Activated CD4-positive, alpha-beta T cell treated with anti-CD3 and anti-CD28 coated beads, Interleukin-2, amount 10 ng/mL, durations not matched to agents 24 days and 14 days (primary cell): ENCODE results near the gene IGSF22. TPM values are rescaled to one million over a fixed set of nuclear protein-coding genes. Genes with fewer than 3 reads are reported as not detected.

Experiments
- DNase-seq: peaks from one replicate; pipeline ENCODE4 v3.0.0; 2022
- H3K27ac Mint-ChIP-seq: one replicate; pipeline ENCODE4 v1.8.0; 2022; ENCODE audit warnings: mild to moderate bottlenecking, mixed read lengths
- H3K27me3 Mint-ChIP-seq: one replicate; pipeline ENCODE4 v1.8.0; 2022; ENCODE audit warnings: mixed read lengths
- H3K36me3 Mint-ChIP-seq: one replicate; pipeline ENCODE4 v1.8.0; 2022; ENCODE audit warnings: low read depth, mild to moderate bottlenecking, mixed read lengths
- H3K4me1 Mint-ChIP-seq: one replicate; pipeline ENCODE4 v1.8.0; 2021; ENCODE audit warnings: mixed read lengths
- H3K4me3 Mint-ChIP-seq: one replicate; pipeline ENCODE4 v1.8.0; 2022; ENCODE audit warnings: mild to moderate bottlenecking, moderate library complexity, mixed read lengths
- H3K9me3 Mint-ChIP-seq: one replicate; pipeline ENCODE4 v1.8.0; 2021; ENCODE audit warnings: mixed read lengths
- intact Hi-C: fragments of 100-400 bp; cut with micrococcal nuclease; formaldehyde crosslinking; loops from one replicate; pipeline ENCODE4 v1.15.1; 2023
- total RNA-seq: library from RNA; stranded (reverse); gene quantifications from 2 replicates; pipeline ENCODE4 v1.2.3, GENCODE V29; 2022

The IGSF22 gene
- total RNA-seq, 1 donor from 2014 or later = not detected

- H3K27me3 Mint-ChIP-seq = peaks cover 26% of the 10 kb centered on the region
- H3K4me3 Mint-ChIP-seq = peak overlapping the region; percentile 50
- H3K27ac Mint-ChIP-seq = no peak overlapping the region
- H3K9me3 Mint-ChIP-seq = no peaks in the 10 kb centered on the region
- no peak for DNase-seq
- H3K4me1 Mint-ChIP-seq = peaks cover 8% of the 10 kb centered on the region
- intact Hi-C loops = loop anchor here (5.0 kb wide), 1 partner anchor 193 kb away; the partner anchor contains the start of gene TSG101
- no peaks in the 10 kb centered on the region for H3K36me3 Mint-ChIP-seq
Measured at GRCh38 chr11:18720091-18720807, 5.7 kb downstream of the IGSF22 start.

GRCh38 chr11:18715476-18715875 is 10.5 kb downstream of the IGSF22 start:
- Mint-ChIP-seq H3K9me3 (no peaks in the 10 kb centered on the region), H3K4me3 (no peak overlapping the region), H3K36me3 (no peaks in the 10 kb centered on the region), H3K27me3 (peaks cover 25% of the 10 kb centered on the region), H3K27ac (no peak overlapping the region), H3K4me1 (peaks cover under 1% of the 10 kb centered on the region)
- DNase-seq = no peak
- intact Hi-C loops = no loop called here

- Mint-ChIP-seq H3K4me3 (no peak overlapping the region), H3K36me3 (no peaks in the 10 kb centered on the region), H3K9me3 (no peaks in the 10 kb centered on the region), H3K27me3 (peaks cover 25% of the 10 kb centered on the region), H3K4me1 (no peaks in the 10 kb centered on the region), H3K27ac (no peak overlapping the region)
- intact Hi-C loops = no loop called here
- DNase-seq = no peak
Measured at GRCh38 chr11:18714443-18714780, 11.6 kb downstream of the IGSF22 start.

DNA sequence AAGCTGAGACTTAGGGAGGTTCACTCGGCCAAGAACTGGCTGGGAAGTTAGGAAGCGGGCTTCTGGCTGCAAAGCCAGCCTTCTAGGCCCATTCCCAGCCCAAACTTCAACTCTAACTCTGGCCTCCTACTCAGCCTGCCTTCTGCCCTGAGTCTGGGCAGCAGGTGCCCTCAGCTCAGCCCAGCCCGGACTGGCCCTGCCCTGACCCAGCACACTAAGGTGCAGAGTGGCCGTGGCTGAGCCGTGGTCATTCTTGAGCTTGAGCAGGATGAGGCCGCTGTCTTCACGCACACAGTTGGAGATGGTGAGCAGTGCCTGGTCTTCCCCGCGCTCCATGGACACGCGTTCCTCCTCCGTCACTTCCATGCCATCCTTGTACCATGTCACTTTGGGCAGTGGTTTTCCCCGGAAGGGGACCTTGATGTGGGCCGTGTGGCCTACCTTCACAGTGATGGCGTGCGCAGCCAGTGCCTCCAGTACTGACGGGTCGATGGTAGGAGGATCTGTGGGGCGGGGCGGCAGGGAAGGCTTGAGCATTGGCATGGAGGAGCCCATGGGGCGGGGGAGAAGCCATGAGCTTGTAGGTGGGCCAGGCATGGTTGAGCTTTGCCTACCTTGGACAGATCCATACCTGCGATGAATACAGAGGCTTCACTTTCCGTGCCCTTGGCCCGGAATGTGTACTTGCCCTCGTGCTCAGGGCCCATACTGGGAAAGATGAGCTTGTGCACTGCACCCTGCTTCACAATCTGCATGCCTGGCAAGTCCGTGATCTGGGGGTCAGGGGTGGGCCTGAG is 12.1 kb downstream of the IGSF22 start:
- Mint-ChIP-seq H3K27me3 (peaks cover 24% of the 10 kb centered on the region), H3K4me3 (no peak overlapping the region), H3K9me3 (no peaks in the 10 kb centered on the region), H3K27ac (no peak overlapping the region), H3K4me1 (no peaks in the 10 kb centered on the region), H3K36me3 (no peaks in the 10 kb centered on the region)
- no peak for DNase-seq
- intact Hi-C loops = no loop called here

DNA sequence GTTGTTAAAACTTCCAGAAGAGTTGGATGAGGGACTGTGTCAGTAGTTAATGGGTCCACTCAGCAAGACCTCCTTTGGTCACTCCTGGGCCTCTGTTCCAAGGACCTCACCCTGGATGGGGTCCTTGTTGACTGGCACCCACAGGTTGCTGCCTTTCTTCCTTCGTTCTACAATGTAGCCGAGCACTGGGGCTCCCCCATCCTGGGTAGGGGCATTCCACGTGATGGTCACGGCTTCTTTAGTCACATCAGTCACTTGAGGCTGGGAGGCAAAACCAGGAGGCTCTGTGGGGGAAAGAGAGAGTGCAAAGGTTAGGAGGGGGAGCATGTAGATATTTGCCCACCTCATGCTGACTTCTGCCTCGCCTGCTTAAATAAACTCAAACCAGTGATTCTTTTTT is 15.4 kb downstream of the IGSF22 start:
- no peak for DNase-seq
- H3K27me3 Mint-ChIP-seq = peaks cover 32% of the 10 kb centered on the region
- no peaks in the 10 kb centered on the region for H3K9me3 Mint-ChIP-seq
- H3K27ac Mint-ChIP-seq = no peak overlapping the region
- H3K4me3 Mint-ChIP-seq = no peak overlapping the region
- intact Hi-C loops = no loop called here
- H3K4me1 Mint-ChIP-seq = peaks cover 11% of the 10 kb centered on the region
- H3K36me3 Mint-ChIP-seq = no peaks in the 10 kb centered on the region

GRCh38 chr11:18709414-18709813 is 16.6 kb downstream of the IGSF22 start:
- no peak for DNase-seq
- peaks cover 19% of the 10 kb centered on the region for H3K4me1 Mint-ChIP-seq
- H3K27me3 Mint-ChIP-seq = peaks cover 34% of the 10 kb centered on the region
- no peaks in the 10 kb centered on the region for H3K9me3 Mint-ChIP-seq
- H3K36me3 Mint-ChIP-seq = no peaks in the 10 kb centered on the region
- intact Hi-C loops = no loop called here
- H3K4me3 Mint-ChIP-seq = no peak overlapping the region
- H3K27ac Mint-ChIP-seq = no peak overlapping the region

DNA sequence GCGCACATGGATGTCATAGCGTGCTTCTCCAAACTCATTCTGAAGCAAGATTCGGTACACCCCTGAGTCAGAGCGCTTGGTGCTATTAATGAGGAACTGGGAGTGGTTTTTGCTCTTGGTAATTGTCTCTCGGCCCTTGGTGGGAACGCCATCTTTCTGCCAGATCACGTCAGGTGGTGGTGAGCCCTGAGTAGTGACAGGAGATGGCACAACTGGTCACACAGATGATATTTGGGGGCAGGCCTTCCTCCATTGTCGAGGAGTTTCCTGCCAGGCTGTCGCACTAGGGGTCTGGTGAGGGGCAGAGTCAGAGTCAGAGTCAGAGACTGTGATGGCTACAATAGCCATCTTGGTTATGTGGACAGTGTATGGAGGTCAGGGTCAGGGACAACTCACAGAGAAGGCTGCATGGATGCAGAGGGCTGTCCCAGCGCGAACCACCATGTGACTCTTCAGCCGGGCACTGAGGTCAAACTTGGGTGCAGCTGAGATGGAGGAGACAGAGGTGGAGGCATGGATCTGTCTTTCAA is 18.1 kb downstream of the IGSF22 start:
- Mint-ChIP-seq H3K4me1 (peaks cover 21% of the 10 kb centered on the region), H3K27me3 (peaks cover 44% of the 10 kb centered on the region), H3K36me3 (no peaks in the 10 kb centered on the region), H3K9me3 (no peaks in the 10 kb centered on the region), H3K27ac (no peak overlapping the region), H3K4me3 (no peak overlapping the region)
- DNase-seq = no peak
- intact Hi-C loops = no loop called here

DNA sequence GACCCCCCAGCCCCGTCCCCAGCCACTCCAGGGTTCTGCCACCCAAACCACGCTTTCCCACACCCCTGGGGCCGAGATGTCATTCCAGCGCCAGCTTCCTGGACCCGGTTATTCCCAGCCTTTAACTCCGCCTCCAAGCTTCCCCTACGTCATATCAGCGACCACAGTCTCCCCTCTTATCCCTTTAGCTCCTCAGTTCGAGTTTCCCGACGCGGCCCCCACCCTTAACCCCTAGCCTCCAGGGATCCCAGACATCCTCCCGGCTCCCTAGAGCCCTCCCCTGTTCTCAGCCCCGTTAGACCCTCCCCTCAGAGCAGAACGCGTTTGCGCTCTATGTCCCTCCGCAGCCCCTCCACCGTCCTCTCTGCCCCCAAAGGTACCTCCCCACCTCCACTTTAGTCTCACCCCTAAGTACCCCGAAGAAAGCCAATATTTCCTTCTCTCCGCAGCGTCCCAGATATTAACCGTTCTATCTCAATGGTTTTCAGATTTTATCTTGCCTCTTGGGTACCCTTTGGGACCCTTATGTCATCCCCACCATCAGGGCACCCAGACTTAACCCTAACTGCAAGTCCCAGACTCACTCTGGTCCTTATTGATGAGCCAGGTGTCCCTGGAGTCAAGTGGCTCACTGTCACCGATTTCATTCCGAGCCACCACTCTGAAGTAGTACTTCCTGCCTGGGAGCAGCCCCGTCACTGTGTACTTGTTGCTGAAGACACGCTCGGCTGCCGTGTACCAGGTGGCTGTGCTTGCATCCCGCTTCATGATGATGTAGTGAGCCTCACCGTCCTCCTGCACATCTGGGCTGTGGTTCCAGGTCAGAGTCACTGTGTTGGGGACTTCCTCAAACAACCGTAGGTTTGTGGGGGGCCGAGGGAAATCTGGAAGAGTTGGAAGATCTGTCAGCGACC is 19.4 kb downstream of the IGSF22 start:
- peak; percentile 84 for DNase-seq
- Mint-ChIP-seq H3K36me3 (no peaks in the 10 kb centered on the region), H3K4me3 (peak overlapping the region; percentile 82), H3K9me3 (no peaks in the 10 kb centered on the region), H3K27me3 (peaks cover 44% of the 10 kb centered on the region), H3K4me1 (peaks cover 21% of the 10 kb centered on the region), H3K27ac (peak overlapping the region; percentile 68)
- intact Hi-C loops = no loop called here

- Mint-ChIP-seq H3K36me3 (no peaks in the 10 kb centered on the region), H3K4me3 (peak overlapping the region; percentile 24), H3K9me3 (no peaks in the 10 kb centered on the region), H3K27ac (no peak overlapping the region), H3K4me1 (peaks cover 21% of the 10 kb centered on the region), H3K27me3 (peaks cover 48% of the 10 kb centered on the region)
- DNase-seq = peak; percentile 64
- intact Hi-C loops = no loop called here
Measured at GRCh38 chr11:18705651-18706281, 20.2 kb downstream of the IGSF22 start.

DNA sequence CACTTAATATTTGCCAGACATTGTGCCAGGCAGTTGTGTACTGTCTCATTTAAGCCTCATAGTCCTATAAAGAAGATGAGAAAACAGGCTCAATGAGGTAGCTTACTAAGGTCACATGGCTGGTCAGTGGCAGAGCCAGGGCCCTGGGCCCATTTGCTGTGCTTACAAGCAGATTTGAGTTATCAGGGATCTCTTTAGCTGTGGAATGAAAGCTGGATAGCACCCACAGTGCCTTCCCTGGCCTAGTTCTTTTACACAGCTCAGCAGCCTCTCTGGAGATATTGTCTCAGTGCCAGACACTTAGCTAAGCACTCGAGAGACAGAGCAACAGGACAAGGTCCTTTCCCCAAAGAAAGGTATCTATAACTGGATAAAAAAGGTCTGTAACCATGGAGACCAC is 21.3 kb downstream of the IGSF22 start:
- H3K36me3 Mint-ChIP-seq = no peaks in the 10 kb centered on the region
- H3K4me3 Mint-ChIP-seq = peak overlapping the region; percentile 19
- H3K9me3 Mint-ChIP-seq = no peaks in the 10 kb centered on the region
- H3K4me1 Mint-ChIP-seq = peaks cover 24% of the 10 kb centered on the region
- intact Hi-C loops = no loop called here
- DNase-seq = no peak
- H3K27ac Mint-ChIP-seq = no peak overlapping the region
- H3K27me3 Mint-ChIP-seq = peaks cover 51% of the 10 kb centered on the region

DNA sequence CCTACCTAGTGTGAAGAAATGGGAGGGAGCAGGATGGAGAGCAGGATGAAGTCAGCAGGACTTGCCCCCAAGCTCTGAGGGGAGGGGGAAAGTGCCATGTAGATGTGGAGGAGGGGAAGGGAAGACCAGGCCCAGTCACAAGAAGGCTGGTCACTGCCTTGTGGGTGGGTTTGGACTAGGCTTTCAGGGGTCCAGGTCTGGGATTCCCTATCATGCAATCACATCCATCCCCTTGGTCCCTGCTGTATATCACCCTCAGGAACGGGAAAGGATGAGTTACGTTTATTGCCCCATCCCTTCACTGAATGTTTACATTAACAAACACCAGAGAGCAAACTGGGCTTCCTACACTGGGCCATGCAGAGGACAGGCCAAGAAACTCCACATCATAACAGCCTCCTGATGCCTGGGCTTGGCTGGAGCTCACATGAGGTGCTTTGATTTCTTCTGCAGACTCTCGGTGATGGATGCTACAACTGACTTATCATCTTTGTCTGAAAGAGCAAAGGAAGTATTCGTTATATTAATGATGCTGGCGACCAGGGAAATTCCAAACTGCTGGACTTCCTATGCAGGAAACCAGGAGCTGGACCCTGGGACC is 21.8 kb downstream of the IGSF22 start:
- intact Hi-C loops = no loop called here
- Mint-ChIP-seq H3K9me3 (no peaks in the 10 kb centered on the region), H3K27ac (no peak overlapping the region), H3K27me3 (peaks cover 53% of the 10 kb centered on the region), H3K4me3 (no peak overlapping the region), H3K4me1 (peaks cover 30% of the 10 kb centered on the region), H3K36me3 (no peaks in the 10 kb centered on the region)
- DNase-seq = no peak

DNA sequence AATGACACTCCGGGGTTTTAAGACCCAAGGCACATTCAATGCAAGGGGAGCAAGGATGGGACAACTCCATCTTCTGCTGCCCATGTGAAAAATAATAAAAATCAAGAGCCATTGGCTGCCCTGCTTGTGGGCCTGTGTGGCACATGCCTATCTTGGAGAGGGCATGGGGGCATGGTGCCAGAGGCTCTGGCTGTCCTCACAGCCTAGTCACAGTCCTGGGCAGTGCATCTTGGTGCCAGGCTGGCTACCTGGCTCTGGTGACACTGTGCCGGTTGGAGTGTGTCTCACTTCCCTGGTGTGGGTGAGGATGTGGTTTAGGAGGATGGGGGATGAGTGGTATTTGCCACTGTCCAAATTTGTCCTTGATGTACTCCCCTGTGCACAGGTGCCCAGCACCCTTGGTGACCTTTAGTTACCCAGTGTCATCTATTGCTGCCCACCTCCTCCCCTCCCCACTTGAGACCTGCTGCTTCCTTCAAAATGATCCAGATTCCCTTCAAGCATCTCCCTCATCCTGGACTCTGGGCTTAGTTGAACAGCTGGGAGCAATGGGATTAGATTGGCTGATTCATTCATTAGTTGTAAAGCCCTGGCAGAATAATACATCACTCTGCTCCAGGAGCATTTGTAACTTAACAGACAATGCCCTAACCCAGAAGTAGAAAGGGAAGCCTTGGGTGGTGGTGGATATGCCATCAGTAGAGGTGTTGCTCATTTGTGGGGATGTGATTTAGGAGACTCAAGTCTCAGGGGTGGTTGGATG is 22.8 kb downstream of the IGSF22 start:
- Mint-ChIP-seq H3K4me1 (peaks cover 34% of the 10 kb centered on the region), H3K4me3 (no peak overlapping the region), H3K36me3 (no peaks in the 10 kb centered on the region), H3K27me3 (peaks cover 49% of the 10 kb centered on the region), H3K27ac (no peak overlapping the region), H3K9me3 (no peaks in the 10 kb centered on the region)
- intact Hi-C loops = no loop called here
- DNase-seq = no peak
